Smooth muscle cell (in vitro differentiated cells): Measurements from ENCODE around the gene PGP. TPM values are rescaled to one million over a fixed set of nuclear protein-coding genes. Genes with fewer than 3 reads are reported as not detected.

Experiments
- DNase-seq: peaks from one replicate; lab custom pipeline; 2025; ENCODE audit not compliant: unreplicated experiment; lab: John Stamatoyannopoulos, UW
- H2AFZ ChIP-seq: fragments of 200-600 bp; sonication (generic); 2 replicates; pipeline ENCODE4 v1.6.0; 2016; ENCODE audit warnings: antibody characterized with exemption, low read depth, mild to moderate bottlenecking
- H3F3A ChIP-seq: fragments of 200-600 bp; sonication (generic); 2 replicates; pipeline ENCODE4 v1.6.0; 2017; ENCODE audit warnings: antibody characterized with exemption, low read depth
- H3K27ac ChIP-seq: fragments of 200-600 bp; sonication (generic); 2 replicates; pipeline ENCODE4 v1.5.1; 2016; ENCODE audit warnings: low read depth, mild to moderate bottlenecking
- H3K27me3 ChIP-seq: fragments of 200-600 bp; sonication (generic); 2 replicates; pipeline ENCODE4 v1.6.1; 2016; ENCODE audit warnings: low read depth, mild to moderate bottlenecking
- H3K36me3 ChIP-seq: fragments of 200-600 bp; sonication (generic); 2 replicates; pipeline ENCODE4 v1.5.1; 2016; ENCODE audit warnings: low read depth
- H3K4me1 ChIP-seq: fragments of 200-600 bp; sonication (generic); 2 replicates; pipeline ENCODE4 v1.5.1; 2016; ENCODE audit warnings: low read depth
- H3K4me2 ChIP-seq: fragments of 200-600 bp; sonication (generic); 2 replicates; pipeline ENCODE4 v1.6.0; 2016; ENCODE audit warnings: mild to moderate bottlenecking
- H3K4me3 ChIP-seq: fragments of 200-600 bp; sonication (generic); 2 replicates; pipeline ENCODE4 v1.5.1; 2016; ENCODE audit warnings: mild to moderate bottlenecking
- H3K79me2 ChIP-seq: fragments of 200-600 bp; sonication (generic); 2 replicates; pipeline ENCODE4 v1.6.0; 2016; ENCODE audit warnings: low read depth, mild to moderate bottlenecking
- H3K9ac ChIP-seq: fragments of 200-600 bp; sonication (generic); 2 replicates; pipeline ENCODE4 v1.6.0; 2016; ENCODE audit warnings: low read depth
- H3K9me3 ChIP-seq: fragments of 200-600 bp; sonication (generic); replicated peaks from 2 replicates; pipeline ENCODE4 v1.5.1; 2016; ENCODE audit warnings: low read depth
- H4K20me1 ChIP-seq: fragments of 200-600 bp; sonication (generic); 2 replicates; pipeline ENCODE4 v1.6.0; 2016; ENCODE audit warnings: low read depth
- CTCF ChIP-seq: fragments of 200-600 bp; sonication (generic); IDR thresholded peaks from 2 replicates; pipeline ENCODE4 v1.5.1; 2017; ENCODE audit warnings: borderline replicate concordance, mild to moderate bottlenecking, antibody characterized with exemption; ENCODE audit not compliant: insufficient read depth, poor library complexity, severe bottlenecking
- WGBS: methylation state at CpG from one replicate; pipeline ENCODE4 v1.1.7; 2016; ENCODE audit warnings: low lambda C conversion rate; 5-methylcytosine and 5-hydroxymethylcytosine counted together
- polyA plus RNA-seq: library from polyadenylated mRNA; unstranded; fragments of >200 nt; fragmentation: Nextera tagmentation; extraction: Ambion mirVana; gene quantifications from 2 replicates; pipeline ENCODE4 v1.2.1, GENCODE V29; 2016
- total RNA-seq: library from RNA; depleted of rRNA; stranded (reverse); fragments of >200 nt; gene quantifications from 2 replicates; pipeline ENCODE4 v1.2.3, GENCODE V29; 2014

The PGP gene
- total and polyA plus RNA-seq, 2 experiments from 2014 or later, result 21.6 to 30.1 TPM

GRCh38 chr16:2170587-2171435 lies 43.8 kb downstream of the PGP start:
- no peak overlapping the region for H3K9ac ChIP-seq
- no peak overlapping the region for H3K4me3 ChIP-seq
- no peaks in the 10 kb centered on the region for H3K27me3 ChIP-seq
- no peaks in the 10 kb centered on the region for H3K36me3 ChIP-seq
- no peaks in the 10 kb centered on the region for H3K4me1 ChIP-seq
- no peak for TF ChIP-seq CTCF
- H4K20me1 ChIP-seq, result peaks cover 33% of the 10 kb centered on the region
- H3K27ac ChIP-seq, result no peak overlapping the region
- H2AFZ ChIP-seq, result no peak overlapping the region
- H3F3A ChIP-seq, result no peaks in the 10 kb centered on the region
- H3K4me2 ChIP-seq, result no peak overlapping the region
- H3K79me2 ChIP-seq, result peaks cover 4% of the 10 kb centered on the region
- 97% methylated on average over 37 of the region's 47 CpGs for WGBS
- no peaks in the 10 kb centered on the region for H3K9me3 ChIP-seq
- no peak for DNase-seq

- H3K4me3 ChIP-seq, result no peak overlapping the region
These were observed 44.6 kb downstream of the PGP start for GRCh38 chr16:2170080-2170479.

GRCh38 chr16:2167068-2167638 lies 47.5 kb downstream of the PGP start:
- WGBS, result 99% methylated on average over 18 of the region's 18 CpGs
- H3F3A ChIP-seq, result no peaks in the 10 kb centered on the region
- no peaks in the 10 kb centered on the region for H3K4me1 ChIP-seq
- no peak overlapping the region for H2AFZ ChIP-seq
- H4K20me1 ChIP-seq, result peaks cover 56% of the 10 kb centered on the region
- peaks cover 27% of the 10 kb centered on the region for H3K79me2 ChIP-seq
- H3K36me3 ChIP-seq, result no peaks in the 10 kb centered on the region
- H3K9me3 ChIP-seq, result no peaks in the 10 kb centered on the region
- no peak overlapping the region for H3K9ac ChIP-seq
- H3K4me2 ChIP-seq, result no peak overlapping the region
- no peak overlapping the region for H3K27ac ChIP-seq
- no peak for TF ChIP-seq CTCF
- H3K4me3 ChIP-seq, result no peak overlapping the region
- no peaks in the 10 kb centered on the region for H3K27me3 ChIP-seq
- no peak for DNase-seq

More at GRCh38 chr16:2170080-2170479, 44.6 kb downstream of the PGP start:
- Histone ChIP-seq H3K36me3 (no peaks in the 10 kb centered on the region), H3K79me2 (peaks cover 8% of the 10 kb centered on the region), H3F3A (no peaks in the 10 kb centered on the region), H3K27ac (no peak overlapping the region), H3K4me1 (no peaks in the 10 kb centered on the region), H3K4me2 (no peak overlapping the region), H3K9ac (no peak overlapping the region), H2AFZ (no peak overlapping the region), H4K20me1 (peaks cover 35% of the 10 kb centered on the region), H3K9me3 (no peaks in the 10 kb centered on the region), H3K27me3 (no peaks in the 10 kb centered on the region)
- DNase-seq, result no peak
- WGBS, result 97% methylated on average over 18 of the region's 18 CpGs
- no peak for TF ChIP-seq CTCF
